IMR-90 (cell line): ENCODE measurements around the gene PRPF40B. TPM values are rescaled to one million over a fixed set of nuclear protein-coding genes. Genes with fewer than 3 reads are reported as not detected.

Experiments used
- ATAC-seq: fragments of 200-7000 bp; cut with Tn5 transposase; 2 replicates; pipeline ENCODE4 v1.9.1; 2020; ENCODE audit warnings: low read depth, mild to moderate bottlenecking, moderate library complexity
- BruUV-seq: library from RNA; stranded (reverse); fragments of 400-500 nt; replicated peaks from 2 replicates; lab custom pipeline; 2021; lab: Mats Ljungman, UMichigan
- CTCF ChIA-PET: fragments of 300-600 bp; formaldehyde crosslinking; extraction: SDS; loops from one replicate; lab custom pipeline; 2021; ENCODE audit warnings: antibody characterized with exemption; lab: Yijun Ruan, JAX
- POLR2A ChIA-PET: fragments of 300-600 bp; sonication (Branson Sonifier 250); formaldehyde crosslinking; loops from one replicate; lab custom pipeline; 2022; ENCODE audit warnings: antibody characterized with exemption; ENCODE audit not compliant: unreplicated experiment; lab: Charles Lee
- DNase-seq: peaks from one replicate; pipeline ENCODE4 v3.0.0; 2013
- H2AFZ ChIP-seq: replicated peaks from 2 replicates; pipeline ENCODE3; 2013; ENCODE audit warnings: low read length, mild to moderate bottlenecking; ENCODE audit not compliant: poor library complexity
- H2AK5ac ChIP-seq: 2 replicates; pipeline ENCODE4 v1.6.1; 2013; ENCODE audit warnings: low read depth, low read length, inconsistent platforms
- H2AK9ac ChIP-seq: replicated peaks from 2 replicates; pipeline ENCODE3; 2013; ENCODE audit warnings: mild to moderate bottlenecking, low read depth, low read length, moderate library complexity; ENCODE audit not compliant: poor library complexity
- H2BK120ac ChIP-seq: 2 replicates; pipeline ENCODE4 v1.6.1; 2013; ENCODE audit warnings: low read depth, low read length, inconsistent platforms
- H2BK15ac ChIP-seq: 3 replicates; pipeline ENCODE4 v1.6.1; 2013; ENCODE audit warnings: low read depth, low read length, inconsistent platforms
- H2BK20ac ChIP-seq: 2 replicates; pipeline ENCODE4 v1.6.1; 2013; ENCODE audit warnings: low read depth, mild to moderate bottlenecking, inconsistent platforms, low read length, moderate library complexity
- H2BK5ac ChIP-seq: 2 replicates; pipeline ENCODE4 v1.6.1; 2013; ENCODE audit warnings: mild to moderate bottlenecking, low read depth, low read length, inconsistent platforms; ENCODE audit not compliant: poor library complexity, severe bottlenecking
- H3K14ac ChIP-seq: replicated peaks from 2 replicates; pipeline ENCODE4 v1.6.1; 2013; ENCODE audit warnings: low read depth, low read length, inconsistent platforms
- H3K18ac ChIP-seq: 2 replicates; pipeline ENCODE4 v1.6.1; 2013; ENCODE audit warnings: low read depth, low read length, control low read depth
- H3K23ac ChIP-seq: 2 replicates; pipeline ENCODE4 v1.6.1; 2013; ENCODE audit warnings: low read depth, low read length, inconsistent platforms
- H3K27ac ChIP-seq: 2 replicates; pipeline ENCODE4 v1.5.1; 2013; ENCODE audit warnings: mild to moderate bottlenecking, control low read depth, low read length; ENCODE audit not compliant: insufficient read depth
- H3K27me3 ChIP-seq: 2 replicates; pipeline ENCODE4 v1.6.1; 2013; ENCODE audit warnings: low read length; ENCODE audit not compliant: control insufficient read depth, insufficient read depth
- H3K36me3 ChIP-seq: 2 replicates; pipeline ENCODE4 v1.6.1; 2013; ENCODE audit warnings: low read length, mixed read lengths; ENCODE audit not compliant: control insufficient read depth, insufficient read depth
- H3K4ac ChIP-seq: 2 replicates; pipeline ENCODE4 v1.6.1; 2013; ENCODE audit warnings: low read depth, low read length, inconsistent platforms
- H3K4me1 ChIP-seq: 2 replicates; pipeline ENCODE4 v1.6.1; 2013; ENCODE audit warnings: low read length, mixed read lengths; ENCODE audit not compliant: control insufficient read depth, insufficient read depth
- H3K4me2 ChIP-seq: 2 replicates; pipeline ENCODE4 v1.6.1; 2013; ENCODE audit warnings: low read depth, mild to moderate bottlenecking, control low read depth, low read length, moderate library complexity
- H3K4me3 ChIP-seq: 2 replicates; pipeline ENCODE4 v1.5.1; 2013; ENCODE audit warnings: low read depth, mild to moderate bottlenecking, control low read depth, low read length, moderate library complexity; ENCODE audit not compliant: insufficient read depth
- H3K56ac ChIP-seq: 2 replicates; pipeline ENCODE4 v1.6.1; 2013; ENCODE audit warnings: low read length, inconsistent platforms; ENCODE audit not compliant: insufficient read depth; ENCODE audit errors: extremely low read depth
- H3K79me1 ChIP-seq, 2 experiments: 2 replicates each; pipeline ENCODE4 v1.6.1; 2013; ENCODE audit warnings: low read length in 2 of 2, inconsistent platforms in 1 of 2, low read depth in 1 of 2
- H3K9ac ChIP-seq: 2 replicates; pipeline ENCODE4 v1.6.1; 2013; ENCODE audit warnings: low read depth, low read length, control low read depth
- H3K9me1 ChIP-seq: 2 replicates; pipeline ENCODE4 v1.6.1; 2013; ENCODE audit warnings: low read length, inconsistent platforms; ENCODE audit not compliant: insufficient read depth
- H3K9me3 ChIP-seq: 2 replicates; pipeline ENCODE4 v1.6.1; 2013; ENCODE audit warnings: low read length; ENCODE audit not compliant: control insufficient read depth, insufficient read depth
- H4K20me1 ChIP-seq: 2 replicates; pipeline ENCODE4 v1.6.1; 2013; ENCODE audit warnings: low read length, inconsistent platforms; ENCODE audit not compliant: insufficient read depth
- H4K5ac ChIP-seq: 2 replicates; pipeline ENCODE4 v1.6.1; 2013; ENCODE audit warnings: mild to moderate bottlenecking, low read depth, low read length, control low read depth
- H4K8ac ChIP-seq, 2 experiments: 2 replicates each; pipeline ENCODE4 v1.6.1; 2013; ENCODE audit warnings: low read depth in 2 of 2, low read length in 2 of 2, control low read depth in 1 of 2, inconsistent platforms in 1 of 2
- H4K91ac ChIP-seq: 2 replicates; pipeline ENCODE4 v1.6.1; 2013; ENCODE audit warnings: low read depth, low read length, inconsistent platforms; ENCODE audit not compliant: insufficient read depth
- BHLHE40 ChIP-seq: fragments of 150-350 bp; IDR thresholded peaks from 2 replicates; pipeline ENCODE4 v1.6.1; 2016; ENCODE audit warnings: mild to moderate bottlenecking, low read depth, low read length
- FOS ChIP-seq: fragments of 150-350 bp; IDR thresholded peaks from 2 replicates; pipeline ENCODE4 v1.6.1; 2016; ENCODE audit warnings: low read depth, low read length
- MAFK ChIP-seq: IDR thresholded peaks from 2 replicates; pipeline ENCODE4 v1.6.1; 2012; ENCODE audit warnings: low read depth, low read length, improper control_type of control experiment
- RCOR1 ChIP-seq: IDR thresholded peaks from 2 replicates; pipeline ENCODE4 v1.6.1; 2012; ENCODE audit warnings: mild to moderate bottlenecking, low read length, improper control_type of control experiment; ENCODE audit not compliant: insufficient replicate concordance
- WGBS, 2 experiments: methylation state at CpG; one replicate each; pipeline versions ENCODE4 v1.1.5 to v1.1.7; 2013; ENCODE audit warnings: missing lambda C conversion rate in 2 of 2; ENCODE audit not compliant: insufficient read length in 1 of 2; ENCODE audit errors: extremely low coverage in 2 of 2; 5-methylcytosine and 5-hydroxymethylcytosine counted together
- dilution Hi-C: fragments of 300-500 bp; cut with HindIII; formaldehyde crosslinking; loops from one replicate; pipeline ENCODE4 v1.14.3; 2018; ENCODE audit warnings: low sequenced_read_pairs; ENCODE audit not compliant: unreplicated experiment
- in situ Hi-C: fragments of 300-500 bp; cut with MboI; formaldehyde crosslinking; loops from 3 replicates; pipeline ENCODE4 v1.14.3; 2019; ENCODE audit warnings: low sequenced_read_pairs, inconsistent platforms, mixed read lengths
- intact Hi-C: fragments of 100-400 bp; cut with micrococcal nuclease; formaldehyde crosslinking; loops from 2 replicates; pipeline ENCODE4 v1.10.0; 2022
- polyA plus RNA-seq, 3 experiments: library from polyadenylated mRNA; depleted of rRNA; stranded (reverse); fragments of >200 nt; gene quantifications; 2 replicates each; pipeline ENCODE4 v1.2.3, GENCODE V29; 2012; ENCODE audit warnings: low replicate concordance in 1 of 3
- total RNA-seq: library from RNA; depleted of rRNA; stranded (reverse); fragments of >200 nt; gene quantifications from 2 replicates; pipeline ENCODE4 v1.2.3, GENCODE V29; 2012
- TF ChIP-seq, protein P1 (sequence below): conservative IDR thresholded peaks from 2 replicates; pipeline ENCODE4 v1.5.1; 2012; ENCODE audit warnings: mild to moderate bottlenecking, low read depth, low read length, improper control_type of control experiment
- TF ChIP-seq, protein P2 (sequence below): fragments of 150-350 bp; IDR thresholded peaks from 2 replicates; pipeline ENCODE4 v1.6.1; 2016; ENCODE audit warnings: low read depth, mild to moderate bottlenecking, low read length, moderate library complexity, borderline replicate concordance

Gene PRPF40B
- total and polyA plus RNA-seq, 2 of the 4 experiments (the other 2 are of a cell fraction), result 5.0 to 11.8 TPM

DNA sequence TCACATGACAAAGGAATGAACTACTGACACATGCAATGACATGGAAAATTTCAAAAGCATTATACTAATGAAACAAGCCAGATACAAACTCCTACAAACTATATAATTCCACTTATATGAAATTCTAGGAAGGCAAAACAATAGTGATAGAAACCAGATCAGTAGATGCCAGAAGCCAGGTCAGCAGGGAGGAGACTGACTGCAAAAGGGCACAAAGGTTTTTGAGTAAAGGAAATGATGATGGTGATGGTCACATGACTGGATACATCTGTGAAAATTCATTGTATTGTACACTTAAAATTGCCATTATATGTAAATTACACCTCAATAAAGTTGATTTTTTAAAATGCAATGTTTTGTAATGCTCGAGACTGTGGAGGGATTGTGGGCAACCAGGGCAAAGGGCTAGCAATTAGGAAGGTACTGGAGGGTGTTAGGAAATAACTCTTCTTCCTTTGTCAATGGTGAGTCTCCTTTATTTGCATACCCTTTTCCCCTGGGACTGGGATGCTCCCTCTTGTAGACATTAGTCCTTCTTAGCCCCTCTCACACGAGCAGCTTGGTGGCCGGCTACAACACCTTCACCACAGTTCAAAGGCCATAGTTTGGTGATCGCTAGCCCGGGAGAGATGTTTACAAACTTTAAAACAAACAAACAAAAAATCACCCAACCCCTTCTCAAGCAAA, 6.7 kb upstream of the PRPF40B start:
- Histone ChIP-seq H2BK120ac (no peak overlapping the region), H2AFZ (no peak overlapping the region), H3K18ac (no peak overlapping the region), H3K4me3 (no peak overlapping the region), H4K5ac (no peak overlapping the region), H3K9me3 (peaks cover 2% of the 10 kb centered on the region; the same call in 1 of the 2 replicates), H3K9me1 (no peaks in the 10 kb centered on the region), H2BK20ac (no peak overlapping the region), H4K91ac (no peak overlapping the region), H3K14ac (no peak overlapping the region), H3K79me1 (peaks cover 0 to 2% of the 10 kb centered on the region in 2 experiments; a peak in 1 of 4 replicates), H2BK5ac (no peak overlapping the region), H2AK9ac (no peak overlapping the region), H3K23ac (no peak overlapping the region), H3K36me3 (no peaks in the 10 kb centered on the region), H4K8ac (no peak overlapping the region), H3K9ac (no peak overlapping the region), H3K56ac (no peak overlapping the region), H2BK15ac (no peak overlapping the region), H2AK5ac (no peak overlapping the region), H3K27me3 (peaks cover 3% of the 10 kb centered on the region; the same call in 1 of the 2 replicates), H3K27ac (no peak overlapping the region), H3K4me1 (peaks cover 2% of the 10 kb centered on the region), H4K20me1 (no peaks in the 10 kb centered on the region), H3K4me2 (no peak overlapping the region), H3K4ac (no peak overlapping the region)
- in situ Hi-C loops, result no loop called here
- BruUV-seq, result no TSS peak
- CTCF ChIA-PET, result no interaction called here
- POLR2A ChIA-PET, result no interaction called here
- WGBS, 2 experiments, result no CpG with 5 or more reads among the region's 5 CpGs
- DNase-seq (no peak), ATAC-seq (no peak)
- intact Hi-C loops, result no loop called here
- dilution Hi-C loops, result no loop called here
- TF ChIP-seq MAFK, result no peak
- TF ChIP-seq FOS, result no peak
- TF ChIP-seq RCOR1, result no peak
- TF ChIP-seq, protein P1, sequence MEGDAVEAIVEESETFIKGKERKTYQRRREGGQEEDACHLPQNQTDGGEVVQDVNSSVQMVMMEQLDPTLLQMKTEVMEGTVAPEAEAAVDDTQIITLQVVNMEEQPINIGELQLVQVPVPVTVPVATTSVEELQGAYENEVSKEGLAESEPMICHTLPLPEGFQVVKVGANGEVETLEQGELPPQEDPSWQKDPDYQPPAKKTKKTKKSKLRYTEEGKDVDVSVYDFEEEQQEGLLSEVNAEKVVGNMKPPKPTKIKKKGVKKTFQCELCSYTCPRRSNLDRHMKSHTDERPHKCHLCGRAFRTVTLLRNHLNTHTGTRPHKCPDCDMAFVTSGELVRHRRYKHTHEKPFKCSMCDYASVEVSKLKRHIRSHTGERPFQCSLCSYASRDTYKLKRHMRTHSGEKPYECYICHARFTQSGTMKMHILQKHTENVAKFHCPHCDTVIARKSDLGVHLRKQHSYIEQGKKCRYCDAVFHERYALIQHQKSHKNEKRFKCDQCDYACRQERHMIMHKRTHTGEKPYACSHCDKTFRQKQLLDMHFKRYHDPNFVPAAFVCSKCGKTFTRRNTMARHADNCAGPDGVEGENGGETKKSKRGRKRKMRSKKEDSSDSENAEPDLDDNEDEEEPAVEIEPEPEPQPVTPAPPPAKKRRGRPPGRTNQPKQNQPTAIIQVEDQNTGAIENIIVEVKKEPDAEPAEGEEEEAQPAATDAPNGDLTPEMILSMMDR, result no peak
- TF ChIP-seq BHLHE40, result no peak
- TF ChIP-seq, protein P2, sequence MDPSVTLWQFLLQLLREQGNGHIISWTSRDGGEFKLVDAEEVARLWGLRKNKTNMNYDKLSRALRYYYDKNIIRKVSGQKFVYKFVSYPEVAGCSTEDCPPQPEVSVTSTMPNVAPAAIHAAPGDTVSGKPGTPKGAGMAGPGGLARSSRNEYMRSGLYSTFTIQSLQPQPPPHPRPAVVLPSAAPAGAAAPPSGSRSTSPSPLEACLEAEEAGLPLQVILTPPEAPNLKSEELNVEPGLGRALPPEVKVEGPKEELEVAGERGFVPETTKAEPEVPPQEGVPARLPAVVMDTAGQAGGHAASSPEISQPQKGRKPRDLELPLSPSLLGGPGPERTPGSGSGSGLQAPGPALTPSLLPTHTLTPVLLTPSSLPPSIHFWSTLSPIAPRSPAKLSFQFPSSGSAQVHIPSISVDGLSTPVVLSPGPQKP, result no peak
